GM19438 (cell line): ENCODE measurements around the gene EFHD1.
"Not testable (repeated sequence)": the region's sequence is repeated elsewhere in the genome, so short reads cannot be mapped to it uniquely, and the experiment has no call there.

ENCODE experiments used
- ATAC-seq: cut with Tn5 transposase; IDR thresholded peaks from one replicate; pipeline ENCODE4 v1.9.1; 2021; ENCODE audit warnings: low read depth; ENCODE audit not compliant: unreplicated experiment

Gene EFHD1

GRCh38 chr2:232615339-232615738, 18.1 kb upstream of the EFHD1 start:
- no peak for ATAC-seq

DNA sequence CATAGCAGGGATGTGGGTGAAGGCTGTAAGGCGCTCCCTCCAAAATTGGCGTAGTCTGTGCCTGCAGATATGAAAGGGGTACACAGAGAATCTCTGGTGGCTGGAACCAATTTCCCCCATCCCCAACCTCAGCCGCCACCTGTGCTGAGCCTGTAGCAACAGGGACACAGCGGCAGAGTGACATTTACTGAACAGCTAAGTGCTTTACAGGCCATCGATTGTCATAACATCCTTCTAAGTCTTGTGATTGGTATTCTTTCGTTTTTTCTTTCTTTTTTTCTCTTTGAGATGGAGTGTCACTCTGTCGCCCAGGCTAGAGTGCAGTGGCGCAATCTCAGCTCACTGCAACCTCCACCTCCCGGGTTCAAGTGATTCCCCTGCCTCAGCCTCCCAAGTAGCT, 12.2 kb upstream of the EFHD1 start:
- ATAC-seq, result no peak

- no peak for ATAC-seq
These were observed 10.8 kb upstream of the EFHD1 start for GRCh38 chr2:232622563-232622962.

DNA sequence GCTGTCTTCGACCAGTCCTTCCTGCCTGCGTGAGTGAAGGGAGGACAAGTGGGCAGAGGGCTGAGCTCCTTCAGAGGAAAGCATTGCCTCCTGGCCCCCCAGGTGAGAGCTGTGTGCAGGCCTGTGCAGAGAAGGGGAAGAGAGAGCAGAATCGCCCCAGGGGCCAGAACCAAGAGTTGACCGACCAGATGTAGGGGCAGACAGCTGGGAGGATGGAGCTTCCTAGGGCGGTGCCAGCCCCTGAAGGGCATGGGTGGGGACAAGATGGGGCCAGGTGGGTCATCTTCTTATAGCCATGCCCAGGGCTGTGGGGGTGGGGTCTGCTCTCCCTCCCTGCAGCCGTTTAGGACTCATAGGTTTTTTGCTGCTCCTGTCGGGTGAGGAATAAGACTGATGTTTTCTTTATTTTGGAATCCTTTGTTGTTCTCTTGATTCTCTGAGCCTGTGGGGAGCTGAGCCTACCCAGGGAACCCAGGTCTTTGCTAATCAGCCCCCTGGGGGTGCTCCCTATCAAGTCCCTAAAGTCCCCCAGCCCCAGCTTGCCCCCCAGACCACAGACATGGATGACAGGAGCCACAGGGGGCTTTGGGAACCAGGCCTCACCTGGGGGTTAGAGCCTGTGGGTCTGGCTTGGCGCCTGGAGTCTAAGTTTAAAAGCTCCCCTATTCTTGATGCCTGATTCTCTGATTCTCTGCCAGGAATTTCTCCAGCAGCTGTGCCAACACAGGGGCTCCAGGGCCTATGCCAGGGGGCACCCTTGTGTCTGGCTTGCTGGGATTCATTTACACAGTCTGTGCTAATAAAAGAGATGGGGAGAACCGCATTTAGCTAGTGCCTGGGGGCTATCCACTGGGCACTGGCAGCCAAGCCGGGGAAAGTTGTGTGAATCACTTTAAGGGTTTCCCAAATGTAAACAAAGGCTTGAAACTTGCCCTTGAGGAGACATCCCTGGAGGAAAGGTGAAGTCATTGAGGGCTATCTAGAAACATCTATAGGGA, 9.3 kb upstream of the EFHD1 start:
- ATAC-seq, result no peak

DNA sequence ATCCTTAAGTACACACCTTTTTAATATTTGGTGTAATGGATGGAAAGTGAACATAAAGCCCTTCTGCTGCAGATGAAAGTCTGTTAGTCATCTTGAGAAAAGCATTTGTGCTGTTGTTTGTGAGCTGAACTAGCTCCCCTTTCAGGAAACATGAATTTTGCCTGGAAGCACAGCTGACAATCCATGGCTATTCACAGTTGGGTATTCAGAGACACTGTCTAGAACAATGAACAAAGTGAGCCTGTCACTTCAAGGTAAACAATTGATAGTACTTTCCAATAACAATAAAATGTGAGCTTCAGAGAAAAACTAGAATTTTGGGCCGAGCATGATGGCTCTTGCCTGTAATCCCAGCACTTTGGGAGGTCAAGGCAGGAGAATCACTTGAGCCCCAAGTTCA, 6.8 kb upstream of the EFHD1 start:
- no peak for ATAC-seq

DNA sequence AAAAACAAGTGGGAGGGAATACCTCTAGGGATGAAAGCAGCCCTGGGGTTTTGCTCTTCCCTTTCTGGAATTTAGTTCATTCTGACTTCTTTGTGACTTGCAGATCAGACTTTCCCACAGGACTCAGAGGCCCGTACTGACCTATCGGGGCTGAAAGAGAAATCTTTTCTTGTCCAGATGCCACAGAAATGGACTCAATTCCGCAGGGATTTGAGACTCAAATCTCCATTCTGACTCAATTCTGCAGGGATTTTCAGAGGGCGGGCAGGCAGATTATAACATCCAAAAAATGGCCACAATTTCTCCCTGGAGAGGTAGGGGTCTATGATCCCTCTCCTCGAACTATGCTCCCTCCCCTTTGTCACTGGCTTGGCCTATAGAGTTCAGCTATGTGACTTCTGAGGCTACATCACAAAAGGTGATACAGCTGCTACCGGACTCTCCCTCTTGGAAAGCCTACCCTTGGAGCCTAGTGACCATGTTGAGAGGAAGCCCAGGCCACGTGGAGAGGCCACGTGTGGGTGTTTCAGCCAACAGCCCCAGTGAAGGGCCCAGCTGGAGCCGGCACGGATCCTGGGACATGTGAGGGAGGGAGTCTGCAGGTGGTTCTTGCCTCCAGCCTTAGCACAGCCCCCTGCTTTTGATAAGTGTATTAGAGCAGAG, 4.8 kb upstream of the EFHD1 start:
- no peak for ATAC-seq

DNA sequence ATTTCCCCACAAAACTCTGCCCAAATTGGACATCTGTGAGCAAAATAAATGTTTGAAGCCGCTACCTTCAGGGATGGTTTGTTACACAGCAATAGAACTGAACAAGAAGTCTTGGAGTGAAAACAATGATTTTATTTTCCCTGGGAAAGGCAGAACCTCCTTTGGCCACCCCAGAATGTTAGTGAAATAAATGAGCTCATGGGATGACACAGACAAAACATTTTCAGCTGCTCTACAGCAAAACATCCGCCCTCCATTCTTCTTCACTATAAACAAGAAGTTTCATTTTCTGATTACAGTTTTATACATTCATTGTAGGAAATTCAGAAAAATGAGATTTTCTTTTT, 4.3 kb upstream of the EFHD1 start:
- no peak for ATAC-seq

DNA sequence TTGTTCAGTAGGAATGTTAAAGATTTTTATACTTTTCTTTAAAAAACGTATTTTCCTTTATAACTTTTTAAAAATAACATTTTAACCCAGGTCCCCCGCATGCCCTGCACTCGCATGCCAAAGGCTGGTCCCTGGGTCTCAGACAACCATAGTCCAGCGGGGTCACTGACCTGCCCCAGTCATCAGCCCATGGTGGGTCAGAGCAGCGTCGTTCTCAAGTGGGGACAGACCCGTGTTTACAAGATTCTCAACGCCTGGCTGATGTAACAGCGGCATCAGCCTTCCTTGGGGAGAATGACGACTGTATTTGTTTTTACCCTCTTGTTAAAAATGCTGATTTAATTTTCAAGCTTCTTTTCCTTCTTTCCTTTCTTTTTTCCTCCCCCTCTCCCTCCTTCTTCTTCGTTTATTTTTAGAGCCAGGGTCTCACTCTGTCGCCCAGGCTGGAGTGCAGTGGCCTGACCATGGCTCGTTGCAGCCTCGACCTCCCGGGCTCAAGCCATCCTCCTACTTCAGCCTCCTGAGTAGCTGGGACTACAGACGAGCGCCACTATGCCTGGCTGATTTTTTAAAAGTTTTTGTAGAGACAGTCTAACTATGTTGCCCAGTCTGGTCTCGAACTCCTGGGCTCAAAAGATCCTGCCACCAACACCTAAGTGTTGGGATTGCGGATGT, 1.0 kb upstream of the EFHD1 start:
- no peak for ATAC-seq

GRCh38 chr2:232632904-232633412, 446 bp upstream of the EFHD1 start:
- no peak for ATAC-seq

GRCh38 chr2:232634206-232635150, 1.1 kb downstream of the EFHD1 start:
- no peak for ATAC-seq

GRCh38 chr2:232635376-232635775, 2.0 kb downstream of the EFHD1 start:
- ATAC-seq, result not testable (repeated sequence)

- ATAC-seq, result no peak
These were observed 2.4 kb downstream of the EFHD1 start for GRCh38 chr2:232635820-232636219.

- ATAC-seq, result no peak
These were observed 3.5 kb downstream of the EFHD1 start for GRCh38 chr2:232636788-232637420.

GRCh38 chr2:232637866-232638583, 4.6 kb downstream of the EFHD1 start:
- ATAC-seq, result no peak

DNA sequence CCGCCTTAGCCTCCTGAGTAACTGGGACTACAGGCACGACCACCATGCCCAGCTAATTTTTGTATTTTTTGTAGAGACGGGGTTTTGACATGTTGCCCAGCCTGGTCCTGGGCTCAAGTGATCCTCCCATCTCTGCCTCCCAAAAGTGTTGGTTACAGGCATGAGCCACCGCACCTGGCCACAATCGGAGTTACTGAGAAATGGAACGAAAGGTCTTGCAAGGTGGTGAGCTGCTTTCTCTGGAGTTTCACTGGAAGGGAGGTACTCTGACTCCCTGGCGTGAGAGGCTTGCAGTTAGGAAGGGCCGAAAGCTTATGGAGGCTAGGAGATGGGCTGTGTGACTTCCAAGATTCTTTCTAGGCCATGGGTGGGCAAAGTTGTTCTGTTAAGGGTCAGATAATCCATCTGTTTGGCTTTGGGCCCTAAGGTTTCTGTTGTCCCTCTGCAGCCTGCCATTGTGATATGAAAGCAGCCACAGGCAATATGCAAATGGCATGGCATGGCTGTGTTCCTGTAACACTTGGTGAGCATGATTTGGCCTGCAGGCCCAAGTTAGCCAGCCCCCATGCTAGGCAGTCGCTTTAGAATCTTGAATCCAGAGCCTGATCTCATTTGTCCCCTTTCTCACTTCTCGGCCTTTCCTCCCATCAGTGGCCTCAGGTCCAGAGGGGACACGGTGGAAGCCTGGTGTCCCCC, 7.9 kb downstream of the EFHD1 start:
- no peak for ATAC-seq

DNA sequence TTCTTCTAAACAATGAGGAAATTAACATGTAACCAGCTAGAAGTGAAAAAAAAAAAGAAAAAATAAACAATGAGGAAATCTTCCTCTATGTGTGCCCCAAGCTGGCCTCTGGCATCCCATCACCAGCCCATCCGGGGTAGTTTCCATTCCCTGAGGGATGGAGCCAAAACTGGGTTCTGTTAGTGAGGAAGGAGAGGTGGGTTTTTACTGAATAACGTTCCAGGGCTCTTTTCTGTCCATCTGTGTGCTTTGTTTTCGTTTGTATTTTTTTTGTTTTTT, 9.7 kb downstream of the EFHD1 start:
- ATAC-seq, result no peak

DNA sequence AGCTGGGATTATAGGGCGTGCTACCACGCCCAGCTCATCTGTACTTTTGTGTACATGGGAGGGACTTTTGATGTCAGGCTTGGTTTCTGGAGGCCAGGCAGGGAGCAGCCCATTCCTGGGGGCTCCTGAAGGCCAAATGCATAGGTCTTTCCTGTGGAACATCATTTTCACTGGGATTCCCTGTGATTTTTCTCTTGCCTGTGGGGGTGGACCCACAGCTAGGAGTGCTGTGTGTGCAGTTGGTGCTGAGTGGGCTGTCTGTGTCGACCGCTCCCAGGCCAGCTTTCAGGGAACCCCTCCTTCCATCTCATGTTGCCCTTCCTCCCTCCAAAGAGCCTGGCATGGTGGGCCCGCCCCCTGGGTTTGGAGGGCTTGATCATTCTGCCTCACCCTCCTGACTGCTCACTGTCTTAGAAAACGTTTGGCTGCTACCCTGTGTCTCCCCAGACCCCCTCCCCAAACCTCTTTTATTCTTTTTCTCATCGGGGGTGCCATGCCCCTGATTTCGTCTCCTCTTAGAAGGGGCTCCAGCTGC, 10.5 kb downstream of the EFHD1 start:
- ATAC-seq, result no peak

DNA sequence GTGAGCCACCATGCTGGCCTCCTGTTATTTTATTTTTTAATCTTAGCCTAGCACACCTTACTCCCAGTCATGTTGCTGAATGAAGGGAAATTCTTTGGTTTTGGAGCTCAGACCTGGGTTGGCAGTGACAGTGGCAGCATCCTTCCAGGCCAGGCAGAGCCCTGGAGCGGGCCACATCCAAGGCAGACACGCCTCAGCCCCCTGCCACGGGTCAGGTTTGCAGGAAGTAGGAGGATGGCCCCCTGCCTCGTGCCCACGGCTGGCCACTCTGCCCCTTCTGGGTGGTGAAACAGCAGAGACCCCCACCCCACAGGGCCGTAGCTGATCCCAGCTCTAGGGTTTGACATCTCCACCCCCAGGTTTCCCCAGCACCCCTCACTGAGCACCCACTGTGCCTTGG, 11.7 kb downstream of the EFHD1 start:
- ATAC-seq, result no peak
